WI38 (cell line): ENCODE results near the gene FAM241A.

Experiments used
- H3K4me3 ChIP-seq: 2 replicates; pipeline ENCODE4 v1.5.1; 2011; ENCODE audit warnings: low read depth, mild to moderate bottlenecking, control low read depth, low read length
- CTCF ChIP-seq: IDR thresholded peaks from 2 replicates; pipeline ENCODE4 v1.5.1; 2012; ENCODE audit warnings: low read depth, mild to moderate bottlenecking, control low read depth, low read length

FAM241A gene

DNA sequence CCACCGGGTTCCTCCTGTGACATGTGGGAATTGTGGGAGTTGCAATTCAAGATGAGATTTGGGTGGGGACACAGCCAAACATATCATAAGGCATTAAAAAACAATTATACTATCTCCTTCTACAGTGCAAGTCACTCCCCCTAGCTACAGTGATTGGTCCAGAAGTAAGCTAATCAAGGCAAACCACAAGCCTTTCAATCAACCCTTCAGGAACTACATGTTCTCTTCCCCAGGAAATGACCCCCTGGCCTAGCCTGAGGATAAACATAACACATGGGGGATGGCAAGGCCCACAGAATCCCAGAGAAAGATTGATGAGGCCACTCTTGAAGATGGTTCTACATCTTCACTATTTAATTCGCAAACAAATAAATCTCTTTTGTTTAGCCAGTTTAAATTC lies 25.2 kb upstream of the FAM241A start:
- no peak overlapping the region for H3K4me3 ChIP-seq
- TF ChIP-seq CTCF, result no peak

- TF ChIP-seq CTCF, result no peak
- H3K4me3 ChIP-seq, result no peak overlapping the region
These were observed 19.8 kb upstream of the FAM241A start for GRCh38 chr4:112125416-112125815.

- H3K4me3 ChIP-seq, result no peak overlapping the region
- no peak for TF ChIP-seq CTCF
These were observed 18.1 kb upstream of the FAM241A start for GRCh38 chr4:112127048-112127637.

- TF ChIP-seq CTCF, result no peak
These were observed 17.5 kb upstream of the FAM241A start for GRCh38 chr4:112127803-112128202.

DNA sequence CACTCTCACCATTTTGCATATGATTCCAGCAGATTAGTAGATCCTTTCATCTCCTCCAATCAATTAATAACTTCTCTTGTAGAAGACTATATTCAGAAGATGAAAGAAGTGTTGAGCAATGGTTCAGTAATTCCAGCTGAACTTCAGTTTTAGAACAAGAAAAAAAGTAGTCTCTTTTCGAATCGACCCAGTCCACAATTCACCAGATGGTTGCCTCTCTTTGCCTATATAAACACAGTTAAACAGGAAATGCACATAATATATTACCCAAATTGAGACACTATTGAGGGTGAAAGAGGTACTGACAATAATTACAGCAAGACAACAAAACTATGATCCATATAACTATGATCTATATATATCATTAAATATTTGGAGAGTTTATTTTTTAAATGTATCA lies 16.8 kb upstream of the FAM241A start:
- TF ChIP-seq CTCF, result no peak
- H3K4me3 ChIP-seq, result no peak overlapping the region

More at GRCh38 chr4:112127803-112128202, 17.5 kb upstream of the FAM241A start:
- H3K4me3 ChIP-seq, result no peak overlapping the region

DNA sequence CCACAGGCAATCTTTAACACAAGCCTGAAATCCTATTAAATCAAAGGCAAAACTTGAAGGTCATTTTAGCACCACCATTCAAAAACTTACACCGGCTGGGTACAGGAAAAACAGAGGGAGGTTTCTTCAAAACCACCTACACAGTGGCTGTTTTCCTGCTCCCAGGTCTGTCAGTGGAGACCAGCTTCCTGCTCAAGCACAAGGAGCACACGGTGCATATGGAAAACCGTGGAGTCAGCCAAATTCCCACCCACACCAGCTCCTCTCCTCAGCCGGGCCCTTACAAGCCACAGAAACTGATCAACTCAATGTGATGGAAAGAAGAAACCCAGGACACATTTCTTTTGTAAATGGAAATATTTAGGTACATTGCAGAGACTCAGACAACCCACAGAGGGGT lies 14.3 kb upstream of the FAM241A start:
- no peak overlapping the region for H3K4me3 ChIP-seq
- no peak for TF ChIP-seq CTCF

- no peak for TF ChIP-seq CTCF
- H3K4me3 ChIP-seq, result no peak overlapping the region
These were observed 8.7 kb upstream of the FAM241A start for GRCh38 chr4:112136551-112136950.
